Coronary artery (tissue), 2 donors: ENCODE data around the gene UBASH3B.

Experiments
- DNase-seq: peaks from one replicate; pipeline ENCODE4 v3.0.0-alpha.2; 2017; ENCODE audit warnings: low spot score
- H3K27ac ChIP-seq, 2 donors: fragments of 200-600 bp; sonication (generic); one replicate each; pipeline ENCODE4 v1.5.1; 2016 to 2019
- H3K4me3 ChIP-seq: fragments of 200-600 bp; sonication (generic); 2 replicates; pipeline ENCODE4 v1.5.1; 2016; ENCODE audit warnings: mild to moderate bottlenecking, moderate library complexity
- TF ChIP-seq, protein P1 (sequence below): fragments of 200-600 bp; sonication (generic); IDR thresholded peaks from one replicate; pipeline ENCODE4 v1.5.1; 2019; ENCODE audit warnings: antibody characterized with exemption

The UBASH3B gene

DNA sequence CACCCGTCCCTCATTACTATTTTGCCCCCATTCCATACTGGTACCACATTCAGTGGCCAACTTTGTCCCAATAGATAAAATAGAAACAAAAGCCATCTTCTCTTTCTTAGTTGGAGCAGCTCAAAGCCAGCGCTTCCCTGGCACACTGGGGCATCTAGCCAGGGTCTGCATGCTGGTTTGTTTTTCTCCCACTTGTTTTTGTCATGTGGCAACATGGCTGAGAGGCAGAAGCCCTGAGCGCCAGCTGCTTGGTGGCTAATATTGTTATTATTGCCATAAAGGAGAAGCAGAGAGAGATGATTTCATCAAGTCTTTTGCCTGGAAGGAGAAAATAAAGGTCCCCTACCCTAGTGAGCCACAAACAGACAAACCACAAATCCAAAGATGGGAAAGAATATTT, 134.4 kb downstream of the UBASH3B start:
- TF ChIP-seq, protein P1, sequence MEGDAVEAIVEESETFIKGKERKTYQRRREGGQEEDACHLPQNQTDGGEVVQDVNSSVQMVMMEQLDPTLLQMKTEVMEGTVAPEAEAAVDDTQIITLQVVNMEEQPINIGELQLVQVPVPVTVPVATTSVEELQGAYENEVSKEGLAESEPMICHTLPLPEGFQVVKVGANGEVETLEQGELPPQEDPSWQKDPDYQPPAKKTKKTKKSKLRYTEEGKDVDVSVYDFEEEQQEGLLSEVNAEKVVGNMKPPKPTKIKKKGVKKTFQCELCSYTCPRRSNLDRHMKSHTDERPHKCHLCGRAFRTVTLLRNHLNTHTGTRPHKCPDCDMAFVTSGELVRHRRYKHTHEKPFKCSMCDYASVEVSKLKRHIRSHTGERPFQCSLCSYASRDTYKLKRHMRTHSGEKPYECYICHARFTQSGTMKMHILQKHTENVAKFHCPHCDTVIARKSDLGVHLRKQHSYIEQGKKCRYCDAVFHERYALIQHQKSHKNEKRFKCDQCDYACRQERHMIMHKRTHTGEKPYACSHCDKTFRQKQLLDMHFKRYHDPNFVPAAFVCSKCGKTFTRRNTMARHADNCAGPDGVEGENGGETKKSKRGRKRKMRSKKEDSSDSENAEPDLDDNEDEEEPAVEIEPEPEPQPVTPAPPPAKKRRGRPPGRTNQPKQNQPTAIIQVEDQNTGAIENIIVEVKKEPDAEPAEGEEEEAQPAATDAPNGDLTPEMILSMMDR: no peak
- H3K27ac ChIP-seq: no peak overlapping the region
- DNase-seq: peak; percentile 9
- no peak overlapping the region for H3K4me3 ChIP-seq

DNA sequence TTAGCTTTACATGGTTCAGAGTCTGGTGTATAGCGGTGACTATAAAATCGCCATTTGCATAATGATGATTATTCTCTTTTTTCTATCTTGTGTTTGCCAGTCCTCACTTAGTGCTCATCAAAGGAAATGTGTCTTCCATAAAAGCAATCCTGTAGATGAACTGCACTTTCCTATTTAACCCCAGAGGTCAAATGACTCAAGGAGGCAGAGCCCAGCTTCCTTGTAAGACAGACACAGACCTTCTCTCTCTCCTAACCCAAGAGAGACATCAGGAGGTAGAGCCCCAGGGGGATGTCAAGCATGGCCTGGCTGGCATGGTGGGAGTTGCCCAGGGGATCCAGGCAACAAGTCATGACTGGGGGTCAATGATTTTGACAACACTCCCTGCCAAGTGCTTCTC, 135.9 kb downstream of the UBASH3B start:
- TF ChIP-seq, protein P1: no peak
- Histone ChIP-seq H3K4me3 (no peak overlapping the region), H3K27ac (no peak overlapping the region)
- DNase-seq: peak; percentile 17

DNA sequence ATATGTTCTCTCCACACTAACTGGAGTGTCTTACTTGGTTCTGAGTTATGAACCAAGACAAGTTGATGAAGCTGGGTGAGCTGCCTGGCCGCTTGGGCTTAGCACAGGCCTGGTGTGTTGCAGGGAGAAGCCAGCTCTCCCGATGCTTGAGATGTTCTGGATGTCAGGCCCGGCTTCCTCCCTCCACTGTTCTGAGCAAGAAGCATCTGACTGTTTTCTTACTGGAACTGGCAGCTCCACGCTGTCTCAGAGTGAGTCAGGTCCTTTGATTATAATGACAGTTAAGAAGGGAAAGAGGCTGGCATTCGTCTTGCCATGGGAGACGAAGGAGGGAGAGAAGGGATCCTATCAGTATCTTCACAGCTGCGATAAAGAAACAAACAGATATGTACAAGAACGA, 136.3 kb downstream of the UBASH3B start:
- no peak overlapping the region for H3K4me3 ChIP-seq
- no peak overlapping the region for H3K27ac ChIP-seq
- no peak for DNase-seq
- TF ChIP-seq, protein P1: no peak

DNA sequence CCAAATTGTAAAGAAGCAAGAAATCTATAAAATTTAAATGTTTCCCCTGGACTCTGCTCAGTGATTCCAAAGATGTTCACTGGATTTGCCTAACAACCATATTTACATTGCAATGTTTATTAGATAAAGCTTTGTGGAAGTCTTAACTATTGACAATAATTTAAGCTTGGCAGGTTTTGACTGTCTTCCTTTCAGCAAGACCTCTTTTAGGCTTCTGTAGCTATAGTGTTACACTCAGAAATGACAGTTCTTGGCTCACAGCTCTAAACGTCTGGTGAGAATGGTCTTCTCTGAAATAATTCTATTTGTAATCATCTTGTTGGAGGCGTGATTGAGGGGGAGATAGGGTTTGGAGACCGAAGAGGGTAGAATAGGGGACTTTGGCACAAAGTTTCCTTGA, 138.0 kb downstream of the UBASH3B start:
- Histone ChIP-seq H3K27ac (no peak overlapping the region), H3K4me3 (no peak overlapping the region)
- TF ChIP-seq, protein P1: no peak
- DNase-seq: no peak

DNA sequence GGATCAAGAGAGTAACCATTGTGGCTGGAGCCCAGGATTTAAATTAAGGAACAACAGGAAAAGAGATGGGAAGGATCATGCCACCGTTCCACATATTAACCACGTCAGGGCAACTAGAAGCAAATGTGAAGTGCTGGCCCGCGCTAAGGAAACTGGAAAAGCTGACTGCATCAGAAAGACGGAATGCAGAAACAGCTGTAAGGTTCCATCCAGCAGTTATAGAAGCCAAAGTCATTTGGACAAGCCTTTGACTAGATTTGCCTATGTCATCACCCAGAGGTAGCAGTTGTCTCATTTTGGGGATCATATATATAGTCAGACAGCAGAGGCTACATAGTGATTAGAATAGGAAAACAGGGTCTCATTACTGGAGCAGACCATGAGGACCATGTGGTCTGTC, 139.8 kb downstream of the UBASH3B start:
- DNase-seq: no peak
- H3K4me3 ChIP-seq: no peak overlapping the region
- H3K27ac ChIP-seq: no peak overlapping the region
- TF ChIP-seq, protein P1: no peak

DNA sequence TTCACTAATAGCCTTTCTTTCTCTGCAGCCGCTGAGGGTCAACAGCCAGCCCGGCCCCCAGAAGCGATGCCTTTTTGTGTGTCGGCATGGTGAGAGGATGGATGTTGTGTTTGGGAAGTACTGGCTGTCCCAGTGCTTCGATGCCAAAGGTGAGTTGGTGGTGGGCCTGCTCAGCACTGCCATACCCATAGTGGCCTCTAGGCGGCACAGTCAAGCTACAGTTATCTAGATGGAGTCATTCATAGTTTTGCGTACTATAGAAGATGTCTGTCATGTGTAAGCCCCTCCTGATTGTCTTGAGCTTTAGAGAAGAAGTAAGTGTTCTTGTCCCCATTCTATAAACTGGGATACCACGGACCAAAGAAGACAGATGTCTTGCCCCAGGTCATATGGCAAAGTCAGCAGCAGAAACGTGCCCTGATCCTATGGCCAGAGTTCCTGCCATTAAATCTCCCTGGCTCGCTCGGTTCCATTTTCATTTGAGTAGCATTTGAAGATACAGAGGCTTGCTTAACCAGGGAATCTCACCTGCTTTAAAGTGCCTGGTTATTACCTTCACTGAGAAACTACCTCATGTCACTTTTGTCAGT, 140.7 kb downstream of the UBASH3B start:
- no peak for DNase-seq
- TF ChIP-seq, protein P1: peak; percentile 40
- Histone ChIP-seq H3K27ac (no peak overlapping the region), H3K4me3 (no peak overlapping the region)

DNA sequence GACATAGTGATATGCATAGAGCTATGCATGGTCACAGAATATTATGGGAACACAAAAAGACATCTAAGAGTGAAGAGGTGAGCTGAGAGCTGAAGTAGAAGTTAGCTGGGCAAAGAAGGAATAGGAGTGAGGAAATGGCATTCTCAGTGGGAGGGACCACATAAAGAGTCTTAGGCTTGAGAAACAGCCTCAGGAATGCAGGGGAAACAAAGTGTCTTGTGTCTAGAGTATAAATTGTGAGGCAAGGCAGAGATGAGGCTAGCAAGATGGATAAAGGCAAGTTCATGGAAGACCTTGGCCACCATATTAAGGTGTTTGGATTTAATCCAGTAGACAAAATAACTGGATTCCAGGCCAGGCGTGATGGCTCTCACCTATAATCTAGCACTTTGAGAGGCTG, 142.1 kb downstream of the UBASH3B start:
- H3K4me3 ChIP-seq: no peak overlapping the region
- TF ChIP-seq, protein P1: no peak
- no peak overlapping the region for H3K27ac ChIP-seq
- DNase-seq: no peak
